CD4-positive, alpha-beta T cell (primary cell): ENCODE results near the gene CRELD1. TPM values are rescaled to one million over a fixed set of nuclear protein-coding genes. Genes with fewer than 3 reads are reported as not detected.

Source experiments
- ATAC-seq: fragments of 200-7000 bp; cut with Tn5 transposase; one replicate; pipeline ENCODE4 v1.10.0; 2022; ENCODE audit warnings: mild to moderate bottlenecking; ENCODE audit not compliant: poor library complexity
- CTCF ChIA-PET: fragments of 350-600 bp; sonication (Branson Sonifier 250); formaldehyde crosslinking; loops from one replicate; lab custom pipeline; 2021; ENCODE audit warnings: antibody characterized with exemption, inconsistent platforms; lab: Charles Lee
- POLR2A ChIA-PET: fragments of 350-600 bp; sonication (Branson Sonifier 250); formaldehyde crosslinking; loops from one replicate; lab custom pipeline; 2021; ENCODE audit warnings: antibody characterized with exemption, inconsistent platforms; lab: Charles Lee
- DNase-seq, 14 experiments: peaks; one replicate each; pipeline ENCODE4 v3.0.0-alpha.2; 2013 to 2020; ENCODE audit warnings: mixed read lengths in 2 of 14
- H3K27ac ChIP-seq, 2 donors: one replicate each; pipeline versions ENCODE4 v1.5.1 to v1.7.0; 2013; ENCODE audit warnings: low read length in 2 of 2, low read depth in 1 of 2, mild to moderate bottlenecking in 1 of 2
- H3K27me3 ChIP-seq, 2 experiments: 1 replicate in 1 of 2; 2 replicates in 1 of 2; pipeline versions ENCODE4 v1.6.1 to v1.7.0; 2013; ENCODE audit warnings: low read length in 2 of 2, control low read depth in 1 of 2, mild to moderate bottlenecking in 1 of 2, moderate library complexity in 1 of 2; ENCODE audit not compliant: insufficient read depth in 2 of 2, control insufficient read depth in 1 of 2
- H3K36me3 ChIP-seq: one replicate; pipeline ENCODE4 v1.6.1; 2013; ENCODE audit warnings: low read length, control low read depth; ENCODE audit not compliant: insufficient read depth
- H3K4me1 ChIP-seq: one replicate; pipeline ENCODE4 v1.6.1; 2013; ENCODE audit warnings: low read length, control low read depth; ENCODE audit not compliant: insufficient read depth
- H3K4me3 ChIP-seq: one replicate; pipeline ENCODE4 v1.5.1; 2013; ENCODE audit warnings: mild to moderate bottlenecking, low read length, moderate library complexity
- H3K9me3 ChIP-seq, 2 experiments: 1 replicate in 1 of 2; 2 replicates in 1 of 2; pipeline versions ENCODE4 v1.6.1 to v1.7.0; 2013; ENCODE audit warnings: low read length in 2 of 2, mild to moderate bottlenecking in 2 of 2, control low read depth in 1 of 2, moderate library complexity in 1 of 2; ENCODE audit not compliant: control insufficient read depth in 1 of 2, insufficient read depth in 1 of 2
- H3K27ac Mint-ChIP-seq: one replicate; pipeline ENCODE4 v1.8.0; 2020; ENCODE audit warnings: mixed read lengths
- H3K27me3 Mint-ChIP-seq: one replicate; pipeline ENCODE4 v1.8.0; 2021; ENCODE audit warnings: mixed read lengths
- H3K36me3 Mint-ChIP-seq: one replicate; pipeline ENCODE4 v1.8.0; 2021; ENCODE audit warnings: low read depth, mixed read lengths
- H3K4me1 Mint-ChIP-seq: one replicate; pipeline ENCODE4 v1.8.0; 2021; ENCODE audit warnings: low read depth, mixed read lengths
- H3K4me3 Mint-ChIP-seq: one replicate; pipeline ENCODE4 v1.8.0; 2020; ENCODE audit warnings: mild to moderate bottlenecking, mixed read lengths
- H3K9me3 Mint-ChIP-seq: one replicate; pipeline ENCODE4 v1.8.0; 2020; ENCODE audit warnings: mixed read lengths
- intact Hi-C, 2 experiments: fragments of 100-400 bp; cut with DNase I in 1 of 2; cut with micrococcal nuclease in 1 of 2; formaldehyde crosslinking; loops; one replicate each; pipeline versions ENCODE4 v1.15.1 to v1.9.0; 2023 to 2025; cut with DNase I, micrococcal nuclease
- total RNA-seq, 174 experiments: library from RNA in 2 of 174; stranded (reverse) in 2 of 174; gene quantifications; one replicate each; pipeline ENCODE4 v1.2.3 and lab custom pipeline; 2021 to 2026
- TF ChIP-seq, protein P1 (sequence below): fragments of 200-600 bp; IDR thresholded peaks from one replicate; pipeline ENCODE4 v1.8.0; 2022; ENCODE audit warnings: antibody characterized with exemption, mild to moderate bottlenecking

Gene CRELD1
- total RNA-seq, 2 experiments from 2014 or later = 10.7 to 12.4 TPM

GRCh38 chr3:9903904-9904303 lies 29.7 kb upstream of the CRELD1 start:
- no peaks in the 10 kb centered on the region for H3K9me3 Mint-ChIP-seq
- H3K4me3 ChIP-seq = no peak overlapping the region
- H3K9me3 ChIP-seq = no peaks in the 10 kb centered on the region
- H3K27ac ChIP-seq = no peak overlapping the region
- ChIA-PET CTCF (interaction anchor here (1.3 kb wide), 1 partner anchor 11 kb away, joined by 3 read pairs; no protein-coding TSS in a partner anchor), POLR2A (no interaction called here)
- DNase-seq (no peak), ATAC-seq (no peak)
- intact Hi-C loops = no loop called here
- no peaks in the 10 kb centered on the region for H3K36me3 ChIP-seq
- no peaks in the 10 kb centered on the region for H3K27me3 ChIP-seq
- no peak overlapping the region for H3K27ac Mint-ChIP-seq
- peaks cover 22% of the 10 kb centered on the region for H3K4me1 Mint-ChIP-seq
- H3K27me3 Mint-ChIP-seq = no peaks in the 10 kb centered on the region
- H3K4me3 Mint-ChIP-seq = no peak overlapping the region
- TF ChIP-seq, protein P1, sequence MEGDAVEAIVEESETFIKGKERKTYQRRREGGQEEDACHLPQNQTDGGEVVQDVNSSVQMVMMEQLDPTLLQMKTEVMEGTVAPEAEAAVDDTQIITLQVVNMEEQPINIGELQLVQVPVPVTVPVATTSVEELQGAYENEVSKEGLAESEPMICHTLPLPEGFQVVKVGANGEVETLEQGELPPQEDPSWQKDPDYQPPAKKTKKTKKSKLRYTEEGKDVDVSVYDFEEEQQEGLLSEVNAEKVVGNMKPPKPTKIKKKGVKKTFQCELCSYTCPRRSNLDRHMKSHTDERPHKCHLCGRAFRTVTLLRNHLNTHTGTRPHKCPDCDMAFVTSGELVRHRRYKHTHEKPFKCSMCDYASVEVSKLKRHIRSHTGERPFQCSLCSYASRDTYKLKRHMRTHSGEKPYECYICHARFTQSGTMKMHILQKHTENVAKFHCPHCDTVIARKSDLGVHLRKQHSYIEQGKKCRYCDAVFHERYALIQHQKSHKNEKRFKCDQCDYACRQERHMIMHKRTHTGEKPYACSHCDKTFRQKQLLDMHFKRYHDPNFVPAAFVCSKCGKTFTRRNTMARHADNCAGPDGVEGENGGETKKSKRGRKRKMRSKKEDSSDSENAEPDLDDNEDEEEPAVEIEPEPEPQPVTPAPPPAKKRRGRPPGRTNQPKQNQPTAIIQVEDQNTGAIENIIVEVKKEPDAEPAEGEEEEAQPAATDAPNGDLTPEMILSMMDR = no peak
- H3K36me3 Mint-ChIP-seq = no peaks in the 10 kb centered on the region
- peaks cover 25% of the 10 kb centered on the region for H3K4me1 ChIP-seq

- TF ChIP-seq, protein P1 = no peak
- no peaks in the 10 kb centered on the region for H3K36me3 ChIP-seq
- ChIA-PET CTCF (no interaction called here), POLR2A (interaction anchor here (1.9 kb wide), 1 partner anchor 15 kb away, joined by 6 read pairs; no protein-coding TSS in a partner anchor)
- no peak overlapping the region for H3K27ac ChIP-seq
- H3K9me3 Mint-ChIP-seq = no peaks in the 10 kb centered on the region
- no peak overlapping the region for H3K4me3 Mint-ChIP-seq
- no peak overlapping the region for H3K4me3 ChIP-seq
- intact Hi-C loops = no loop called here
- H3K9me3 ChIP-seq = no peaks in the 10 kb centered on the region
- H3K4me1 ChIP-seq = peaks cover 27% of the 10 kb centered on the region
- H3K27ac Mint-ChIP-seq = no peak overlapping the region
- H3K36me3 Mint-ChIP-seq = no peaks in the 10 kb centered on the region
- no peak for ATAC-seq
- H3K27me3 ChIP-seq = no peaks in the 10 kb centered on the region
- H3K27me3 Mint-ChIP-seq = no peaks in the 10 kb centered on the region
- DNase-seq = no peak
- peaks cover 22% of the 10 kb centered on the region for H3K4me1 Mint-ChIP-seq
These were observed 27.2 kb upstream of the CRELD1 start for GRCh38 chr3:9906480-9906879.

GRCh38 chr3:9908286-9908685 lies 25.3 kb upstream of the CRELD1 start:
- CTCF ChIA-PET = no interaction called here
- Histone ChIP-seq H3K36me3 (no peaks in the 10 kb centered on the region), H3K27ac (no peak overlapping the region), H3K4me3 (no peak overlapping the region), H3K4me1 (peaks cover 20% of the 10 kb centered on the region), H3K9me3 (no peaks in the 10 kb centered on the region), H3K27me3 (no peaks in the 10 kb centered on the region)
- H3K36me3 Mint-ChIP-seq = no peaks in the 10 kb centered on the region
- no peaks in the 10 kb centered on the region for H3K27me3 Mint-ChIP-seq
- TF ChIP-seq, protein P1 = no peak
- ATAC-seq (no peak), DNase-seq (no peak)
- POLR2A ChIA-PET = interaction anchor here (1.9 kb wide), 1 partner anchor 17 kb away, joined by 6 read pairs; no protein-coding TSS in a partner anchor
- H3K9me3 Mint-ChIP-seq = no peaks in the 10 kb centered on the region
- no peak overlapping the region for H3K4me3 Mint-ChIP-seq
- no peak overlapping the region for H3K27ac Mint-ChIP-seq
- intact Hi-C loops = no loop called here
- H3K4me1 Mint-ChIP-seq = peaks cover 14% of the 10 kb centered on the region
